GM19455 (cell line): ENCODE results near the gene TCF20.
A peak's percentile ranks its signal among the peaks of the same experiment; 100 is the strongest.

Experiments
- ATAC-seq: cut with Tn5 transposase; IDR thresholded peaks from one replicate; pipeline ENCODE4 v1.9.1; 2021; ENCODE audit not compliant: unreplicated experiment

TCF20 gene

DNA sequence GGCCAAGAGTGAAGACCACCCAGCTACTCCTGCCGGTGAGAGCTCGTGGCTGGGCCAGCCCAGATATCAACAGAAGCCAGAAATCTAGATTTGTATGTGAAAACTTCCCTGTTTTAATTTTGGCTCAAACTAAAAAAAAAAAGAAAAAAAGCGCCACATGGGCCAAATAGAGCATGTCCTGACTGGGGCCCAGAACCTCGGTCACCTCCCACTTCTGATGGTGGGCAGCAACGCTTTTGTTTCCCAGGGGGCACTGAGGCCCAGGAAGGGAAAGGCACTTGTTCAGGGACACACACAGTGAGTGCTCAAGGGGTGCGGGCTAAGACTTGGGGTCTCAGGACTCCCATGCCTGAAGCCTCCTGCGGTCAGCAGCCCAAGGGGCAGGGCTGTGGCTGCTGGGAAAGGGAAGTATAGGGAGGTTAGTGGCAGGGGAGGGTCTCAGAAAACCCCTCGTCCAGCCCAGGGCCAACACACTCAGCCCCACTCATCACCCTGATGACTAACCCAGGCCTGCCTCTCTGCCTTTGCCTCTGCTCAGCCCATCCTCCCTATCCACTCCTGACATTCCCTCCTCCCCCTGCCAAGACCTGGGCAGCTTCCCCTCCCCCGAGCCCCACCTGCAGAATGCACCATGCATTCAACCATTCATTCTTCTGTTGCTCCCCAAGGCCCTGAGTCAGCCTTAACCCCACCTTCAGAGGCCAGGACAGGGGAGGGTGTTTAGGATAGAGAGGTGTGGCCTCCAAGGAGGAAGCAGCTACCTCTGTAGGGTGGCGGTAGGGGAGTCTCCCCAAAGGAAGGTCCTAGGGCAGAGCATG, 30.0 kb upstream of the TCF20 start:
- ATAC-seq, result peak; percentile 59

DNA sequence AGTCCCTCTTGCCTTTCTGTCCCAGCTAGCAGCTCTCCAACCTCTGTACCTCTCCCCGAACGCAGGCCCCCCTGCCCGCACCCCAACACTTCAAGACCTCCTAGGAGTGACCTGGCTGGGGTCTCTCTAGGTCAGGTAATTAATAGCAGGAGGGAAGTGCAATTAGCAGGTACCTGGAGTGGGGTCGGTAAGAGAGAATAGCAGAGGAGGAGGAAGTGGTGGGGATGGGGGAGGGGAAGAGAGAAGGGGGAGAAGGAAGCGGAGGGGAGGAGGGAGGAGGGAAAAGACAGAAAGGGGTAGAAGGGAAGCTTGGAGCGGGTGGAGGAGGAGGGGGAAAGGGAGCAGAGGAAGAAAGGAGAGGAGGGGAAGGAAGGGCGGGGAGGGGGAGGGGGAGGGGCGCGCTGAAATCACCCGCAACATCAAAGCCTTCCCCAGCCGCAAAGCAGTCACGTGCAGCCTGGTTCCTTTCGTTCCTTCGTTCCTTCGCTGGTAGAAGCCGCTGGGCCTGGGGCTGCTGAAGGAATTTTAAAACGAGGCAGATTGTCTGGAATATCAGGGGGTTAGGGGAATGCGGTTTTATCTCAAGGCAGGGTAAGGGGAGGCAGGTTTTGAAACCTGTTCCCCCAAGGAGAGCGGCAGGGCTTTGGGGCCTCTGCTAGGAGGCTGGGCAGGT, 29.3 kb upstream of the TCF20 start:
- no peak for ATAC-seq

- no peak for ATAC-seq
These were observed 28.3 kb upstream of the TCF20 start for GRCh38 chr22:42298746-42299145.

GRCh38 chr22:42297778-42298177, 27.3 kb upstream of the TCF20 start:
- no peak for ATAC-seq

DNA sequence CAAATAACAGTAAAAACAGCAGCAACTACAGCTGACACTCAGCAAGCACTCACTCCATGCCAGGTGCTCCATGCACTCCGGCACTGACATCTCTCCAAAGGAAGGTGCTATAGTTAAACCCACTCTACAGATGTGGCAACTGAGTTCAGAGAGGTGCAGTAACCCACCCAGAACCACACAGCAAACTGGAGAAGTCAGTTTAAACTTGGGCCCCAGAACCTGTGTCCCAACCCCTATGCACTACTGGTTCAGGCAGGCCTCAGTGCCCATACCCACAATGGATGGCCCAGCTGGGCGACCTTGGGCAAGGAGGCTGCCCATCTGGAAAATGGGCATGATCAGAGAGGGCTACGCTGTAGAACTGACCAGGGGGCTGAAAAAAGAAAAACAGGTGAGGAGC, 26.4 kb upstream of the TCF20 start:
- no peak for ATAC-seq

DNA sequence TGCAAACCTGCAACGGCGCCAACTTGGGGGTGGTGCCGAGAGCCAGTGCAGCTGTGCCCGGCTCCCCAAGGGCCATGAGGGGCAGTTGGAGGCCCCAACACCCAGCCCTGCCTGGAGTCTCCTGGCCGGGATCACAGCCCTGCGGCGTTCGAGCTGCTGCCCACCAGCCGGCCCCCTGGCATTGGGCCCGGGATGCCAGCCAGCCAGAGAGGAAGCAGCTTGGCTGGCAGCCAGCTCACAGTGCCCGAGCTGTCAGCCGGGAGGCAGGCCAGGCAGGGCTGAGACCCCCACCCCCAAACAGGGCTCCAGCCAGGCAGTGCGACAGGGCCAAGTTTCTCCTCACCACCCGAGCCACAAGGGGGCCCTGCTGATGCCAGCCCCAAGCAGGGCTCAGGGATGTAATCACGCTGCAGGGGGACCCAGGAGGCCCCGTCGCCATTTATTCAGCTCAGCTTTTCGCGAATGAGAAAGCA, 26.0 kb upstream of the TCF20 start:
- no peak for ATAC-seq

GRCh38 chr22:42294034-42294985, 23.9 kb upstream of the TCF20 start:
- ATAC-seq, result no peak

DNA sequence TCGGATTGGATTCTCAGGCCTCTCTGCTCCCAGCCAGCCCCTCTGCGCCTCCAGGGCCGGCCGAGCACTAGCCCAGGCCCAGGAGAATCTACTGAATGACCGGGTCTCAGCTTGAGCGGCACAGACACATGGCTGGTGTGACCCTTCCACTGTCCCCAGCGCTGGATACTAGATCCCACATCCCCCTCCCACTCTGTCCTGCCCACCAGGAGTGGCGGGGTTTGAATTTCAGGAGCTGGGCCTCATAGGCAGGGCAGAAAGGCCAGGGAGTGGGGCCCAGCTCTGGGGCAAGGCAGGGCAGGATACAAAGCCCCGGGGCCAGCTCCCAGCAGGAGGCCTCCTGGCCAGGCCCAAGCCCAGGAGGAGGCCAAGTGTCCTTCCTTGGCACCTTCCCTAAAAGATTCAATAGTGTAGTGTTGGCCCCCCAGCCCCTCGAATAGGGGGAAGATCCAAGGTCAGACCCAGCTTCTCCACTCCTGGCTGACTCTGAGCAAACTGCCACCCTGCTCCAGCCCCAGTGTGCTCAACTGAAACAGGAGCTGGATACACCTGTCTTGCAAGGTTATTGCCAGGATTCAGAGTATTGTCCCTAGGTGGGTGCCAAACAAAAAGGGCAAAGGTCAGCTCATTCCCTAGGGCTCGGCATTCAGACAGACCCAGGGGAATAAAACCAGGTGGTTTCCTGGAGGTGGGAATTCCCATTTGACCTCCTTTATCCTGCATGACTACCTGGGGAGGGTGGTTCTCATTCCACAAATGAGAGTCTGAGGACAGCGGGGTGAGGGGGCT, 22.5 kb upstream of the TCF20 start:
- no peak for ATAC-seq

DNA sequence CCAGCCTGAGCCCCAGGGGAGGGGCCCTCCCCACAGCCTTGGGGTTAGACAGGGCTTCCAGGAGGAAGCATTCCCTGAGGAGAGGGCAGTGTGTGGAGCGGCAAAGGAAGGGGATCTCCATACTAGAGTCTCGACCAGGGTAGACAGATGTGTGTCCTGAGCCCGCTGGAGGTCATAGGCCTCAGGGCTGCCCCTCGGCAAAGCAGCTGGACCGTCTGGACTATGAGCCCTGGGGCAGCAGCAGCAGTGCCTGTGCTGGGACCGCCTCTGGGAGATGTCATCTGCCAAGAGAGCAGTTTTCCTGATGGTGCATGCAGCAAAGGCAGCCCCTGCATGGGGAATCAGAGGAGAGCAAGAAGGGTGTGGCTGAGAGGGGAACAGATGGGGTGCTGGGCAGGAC, 20.8 kb upstream of the TCF20 start:
- ATAC-seq, result no peak

- ATAC-seq, result no peak
These were observed 19.5 kb upstream of the TCF20 start for GRCh38 chr22:42289671-42290541.

GRCh38 chr22:42288791-42289190, 18.3 kb upstream of the TCF20 start:
- ATAC-seq, result no peak

DNA sequence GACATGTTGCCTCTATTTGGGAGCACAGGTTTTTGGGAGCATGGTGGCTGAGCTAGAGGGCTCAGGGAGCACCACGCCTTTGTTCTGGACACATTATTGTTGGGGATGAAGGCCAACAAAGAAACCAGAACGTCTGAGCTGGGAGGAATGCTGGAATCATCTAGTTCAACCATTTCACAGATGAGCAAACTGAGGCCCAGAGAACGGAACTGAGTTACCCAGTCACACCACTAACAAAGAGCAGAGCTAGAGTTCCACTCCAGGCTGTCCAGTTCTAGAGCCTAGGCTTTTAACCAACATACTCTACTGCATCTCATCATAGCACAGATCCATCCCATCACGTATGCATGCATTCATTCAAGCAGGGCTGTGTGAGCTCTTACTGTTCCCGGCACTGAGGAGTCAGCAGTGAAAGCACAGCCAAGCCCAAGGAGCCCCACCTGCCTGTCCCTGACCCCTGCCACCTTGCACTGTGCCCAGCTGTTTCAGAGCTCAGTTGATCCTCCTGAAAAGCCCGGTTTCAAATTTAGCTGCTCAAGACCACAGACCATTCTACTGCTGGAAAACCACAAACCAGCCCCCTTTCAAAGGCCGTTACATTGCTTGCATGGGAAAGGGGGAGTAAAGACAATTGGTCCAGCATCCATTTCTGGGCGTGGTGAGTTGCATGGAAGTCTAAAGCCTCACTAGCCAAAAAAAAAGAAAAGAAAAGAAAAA, 16.9 kb upstream of the TCF20 start:
- ATAC-seq, result no peak

DNA sequence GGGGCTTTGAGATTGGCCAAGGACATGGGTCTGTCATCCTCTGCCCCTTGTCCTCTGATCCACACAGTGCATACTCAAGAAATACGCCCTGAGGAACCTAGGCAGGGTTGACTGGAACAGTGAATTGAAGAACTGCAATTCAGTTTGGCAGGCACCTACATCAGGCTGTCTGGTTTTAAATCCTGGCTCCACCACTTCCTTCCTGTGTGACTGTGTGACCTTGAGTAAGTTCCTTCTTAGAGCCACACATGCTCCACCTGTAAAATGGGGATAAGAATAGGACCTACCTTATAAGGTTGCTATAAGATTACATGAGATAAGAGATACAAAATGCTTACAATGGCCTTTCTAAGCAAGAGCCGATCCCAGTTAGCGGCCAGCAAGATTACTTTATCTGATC, 15.8 kb upstream of the TCF20 start:
- ATAC-seq, result no peak

DNA sequence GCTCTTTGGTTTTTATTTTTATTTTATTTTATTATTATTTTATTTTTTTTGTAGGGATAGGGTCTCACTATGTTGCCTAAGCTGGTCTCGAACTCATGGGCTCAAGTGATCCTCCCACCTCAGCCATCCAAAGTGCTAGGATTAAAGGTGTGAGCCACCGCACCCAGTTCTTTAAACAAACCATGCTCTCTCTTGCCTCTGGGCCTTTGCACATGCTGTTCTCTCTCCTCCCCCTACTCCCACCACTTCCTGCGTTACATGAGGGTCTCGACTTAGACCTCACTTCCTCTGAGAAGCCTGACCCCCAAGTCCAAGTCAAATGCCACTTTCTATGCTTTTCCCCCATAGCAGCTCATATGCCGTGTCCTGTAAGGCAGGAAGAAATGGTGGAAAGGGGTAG, 15.2 kb upstream of the TCF20 start:
- ATAC-seq, result no peak

- ATAC-seq, result no peak
These were observed 14.3 kb upstream of the TCF20 start for GRCh38 chr22:42284643-42285181.

DNA sequence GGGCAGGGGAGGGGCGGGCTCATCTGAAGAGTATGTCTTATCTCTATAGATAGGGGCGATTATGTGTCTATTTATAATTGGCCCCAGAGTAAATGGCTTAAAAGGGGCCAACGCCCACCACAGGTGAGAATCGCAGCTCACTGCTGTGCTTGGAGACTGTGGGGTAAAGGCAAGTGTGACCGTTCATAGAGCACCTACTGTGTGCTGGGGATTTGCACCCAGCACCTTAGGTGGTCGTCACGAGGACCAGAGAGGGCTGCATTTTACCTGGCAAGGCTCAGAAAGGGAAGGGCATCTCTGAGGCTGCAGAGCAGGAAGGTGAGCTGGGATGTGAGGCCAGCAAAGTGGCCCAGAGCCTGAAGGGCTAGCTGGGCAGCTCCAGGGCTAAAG, 13.7 kb upstream of the TCF20 start:
- no peak for ATAC-seq

DNA sequence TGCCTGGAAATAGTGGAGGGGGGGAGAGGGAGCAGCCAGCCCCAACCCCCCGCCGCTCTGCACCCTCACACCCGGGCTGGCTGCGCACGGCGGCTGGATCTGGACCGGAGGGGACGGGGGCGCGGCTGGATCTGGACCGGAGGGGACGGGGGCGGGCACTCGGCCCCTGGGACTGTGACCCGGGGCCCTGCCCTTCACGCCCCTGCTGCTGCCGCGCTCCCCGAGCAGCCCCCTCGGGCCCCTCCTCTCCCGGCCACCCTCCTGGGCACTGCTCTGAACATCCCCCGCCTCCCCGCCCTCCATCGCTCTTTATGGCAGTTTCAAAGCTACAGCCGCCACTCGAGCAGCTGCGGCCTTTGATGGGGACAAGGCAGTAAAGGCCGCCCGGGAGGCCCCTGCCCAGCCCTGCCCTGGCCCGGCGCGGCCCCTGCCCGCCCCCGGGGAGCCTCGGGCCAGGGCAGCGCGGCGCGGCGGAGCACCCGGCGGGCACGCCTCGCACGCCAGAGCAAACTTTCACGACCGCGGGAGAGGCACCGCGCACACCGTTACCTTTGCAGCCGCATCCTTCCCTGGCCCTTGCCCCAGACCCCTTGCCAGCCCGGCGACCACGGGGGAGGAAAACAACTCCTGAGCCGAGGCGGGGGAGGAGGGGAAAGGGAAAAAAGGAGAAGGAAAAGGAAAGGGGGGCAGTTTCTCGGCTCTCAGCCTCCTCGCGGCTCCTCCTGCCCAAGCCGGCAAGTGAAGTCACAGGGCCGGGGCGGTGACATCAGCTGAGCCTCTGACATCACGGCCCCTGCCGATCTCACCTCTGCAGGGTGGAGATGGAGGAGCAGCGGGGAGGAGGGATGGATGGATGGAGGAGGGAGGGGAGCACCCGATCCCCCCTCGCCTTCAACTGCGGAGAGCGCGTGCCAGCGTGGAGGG, 13.1 kb upstream of the TCF20 start:
- ATAC-seq, result no peak

DNA sequence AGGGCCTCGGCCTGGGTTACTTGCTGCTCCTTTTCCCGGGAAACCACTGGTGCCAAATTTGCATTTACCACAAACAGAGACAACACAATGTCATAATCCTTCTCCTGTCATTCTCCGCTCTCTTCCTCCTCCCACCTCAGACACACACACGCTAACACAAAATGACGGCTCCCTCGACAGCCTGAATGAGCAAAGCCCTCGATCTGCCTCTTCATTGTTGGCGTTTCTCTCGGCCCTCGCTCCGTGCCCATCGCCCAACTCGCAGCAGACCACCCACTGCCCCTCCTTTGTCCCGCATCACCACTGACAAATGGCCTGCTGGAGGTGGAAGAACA, 12.5 kb upstream of the TCF20 start:
- ATAC-seq, result no peak
